ENCODE results near the gene NUP210. TPM values are rescaled to one million over a fixed set of nuclear protein-coding genes. Genes with fewer than 3 reads are reported as not detected.

The NUP210 gene
- polyA plus RNA-seq, 1 of the 3 experiments (the other 2 are of a cell fraction): 1.8 TPM

DNA sequence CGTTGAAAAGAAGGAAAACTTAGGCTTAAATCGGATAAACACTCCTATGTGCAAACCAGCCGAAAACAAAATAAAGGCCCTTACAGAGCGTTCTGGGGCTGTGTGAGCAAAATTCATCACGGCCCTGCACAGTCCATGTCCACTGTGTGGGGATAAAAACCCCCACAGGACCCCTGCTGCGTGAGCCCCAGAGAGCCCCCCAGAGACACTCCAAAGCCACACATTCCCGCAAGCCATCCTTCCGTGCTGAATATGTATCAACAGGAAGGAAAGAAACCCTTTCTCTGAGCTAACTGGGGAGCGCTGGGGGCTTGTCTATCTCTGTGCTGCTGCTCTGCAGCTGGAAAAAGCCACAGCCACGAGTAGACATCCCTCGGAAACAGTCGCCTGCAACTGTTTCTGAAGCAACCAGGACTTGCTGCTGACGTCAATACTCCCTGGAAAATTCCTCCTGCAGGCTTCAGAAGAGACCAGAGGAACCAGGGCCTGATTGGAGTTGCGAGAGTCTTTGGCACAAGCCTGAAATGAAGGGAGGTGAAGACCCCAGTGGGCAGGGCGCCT lies 72.7 kb downstream of the NUP210 start:
- TF ChIP-seq, protein P1, sequence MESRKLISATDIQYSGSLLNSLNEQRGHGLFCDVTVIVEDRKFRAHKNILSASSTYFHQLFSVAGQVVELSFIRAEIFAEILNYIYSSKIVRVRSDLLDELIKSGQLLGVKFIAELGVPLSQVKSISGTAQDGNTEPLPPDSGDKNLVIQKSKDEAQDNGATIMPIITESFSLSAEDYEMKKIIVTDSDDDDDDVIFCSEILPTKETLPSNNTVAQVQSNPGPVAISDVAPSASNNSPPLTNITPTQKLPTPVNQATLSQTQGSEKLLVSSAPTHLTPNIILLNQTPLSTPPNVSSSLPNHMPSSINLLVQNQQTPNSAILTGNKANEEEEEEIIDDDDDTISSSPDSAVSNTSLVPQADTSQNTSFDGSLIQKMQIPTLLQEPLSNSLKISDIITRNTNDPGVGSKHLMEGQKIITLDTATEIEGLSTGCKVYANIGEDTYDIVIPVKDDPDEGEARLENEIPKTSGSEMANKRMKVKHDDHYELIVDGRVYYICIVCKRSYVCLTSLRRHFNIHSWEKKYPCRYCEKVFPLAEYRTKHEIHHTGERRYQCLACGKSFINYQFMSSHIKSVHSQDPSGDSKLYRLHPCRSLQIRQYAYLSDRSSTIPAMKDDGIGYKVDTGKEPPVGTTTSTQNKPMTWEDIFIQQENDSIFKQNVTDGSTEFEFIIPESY (IDR thresholded peaks at IDR 0.05; ENCODE audit: borderline replicate concordance, low read depth): no peak
- TF ChIP-seq CHD2 (IDR thresholded peaks at IDR 0.05; ENCODE audit: low read length, partially characterized antibody) (no peak), FOSL2 (IDR thresholded peaks at IDR 0.05; ENCODE audit: borderline replicate concordance, low read depth) (no peak), POLR2AphosphoS5 (IDR thresholded peaks at IDR 0.05; ENCODE audit: low read depth, low read length) (no peak)
- TF ChIP-seq, protein P2, sequence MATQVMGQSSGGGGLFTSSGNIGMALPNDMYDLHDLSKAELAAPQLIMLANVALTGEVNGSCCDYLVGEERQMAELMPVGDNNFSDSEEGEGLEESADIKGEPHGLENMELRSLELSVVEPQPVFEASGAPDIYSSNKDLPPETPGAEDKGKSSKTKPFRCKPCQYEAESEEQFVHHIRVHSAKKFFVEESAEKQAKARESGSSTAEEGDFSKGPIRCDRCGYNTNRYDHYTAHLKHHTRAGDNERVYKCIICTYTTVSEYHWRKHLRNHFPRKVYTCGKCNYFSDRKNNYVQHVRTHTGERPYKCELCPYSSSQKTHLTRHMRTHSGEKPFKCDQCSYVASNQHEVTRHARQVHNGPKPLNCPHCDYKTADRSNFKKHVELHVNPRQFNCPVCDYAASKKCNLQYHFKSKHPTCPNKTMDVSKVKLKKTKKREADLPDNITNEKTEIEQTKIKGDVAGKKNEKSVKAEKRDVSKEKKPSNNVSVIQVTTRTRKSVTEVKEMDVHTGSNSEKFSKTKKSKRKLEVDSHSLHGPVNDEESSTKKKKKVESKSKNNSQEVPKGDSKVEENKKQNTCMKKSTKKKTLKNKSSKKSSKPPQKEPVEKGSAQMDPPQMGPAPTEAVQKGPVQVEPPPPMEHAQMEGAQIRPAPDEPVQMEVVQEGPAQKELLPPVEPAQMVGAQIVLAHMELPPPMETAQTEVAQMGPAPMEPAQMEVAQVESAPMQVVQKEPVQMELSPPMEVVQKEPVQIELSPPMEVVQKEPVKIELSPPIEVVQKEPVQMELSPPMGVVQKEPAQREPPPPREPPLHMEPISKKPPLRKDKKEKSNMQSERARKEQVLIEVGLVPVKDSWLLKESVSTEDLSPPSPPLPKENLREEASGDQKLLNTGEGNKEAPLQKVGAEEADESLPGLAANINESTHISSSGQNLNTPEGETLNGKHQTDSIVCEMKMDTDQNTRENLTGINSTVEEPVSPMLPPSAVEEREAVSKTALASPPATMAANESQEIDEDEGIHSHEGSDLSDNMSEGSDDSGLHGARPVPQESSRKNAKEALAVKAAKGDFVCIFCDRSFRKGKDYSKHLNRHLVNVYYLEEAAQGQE (IDR thresholded peaks at IDR 0.05; ENCODE audit: low read depth, low read length): no peak
- TF ChIP-seq, protein P3, sequence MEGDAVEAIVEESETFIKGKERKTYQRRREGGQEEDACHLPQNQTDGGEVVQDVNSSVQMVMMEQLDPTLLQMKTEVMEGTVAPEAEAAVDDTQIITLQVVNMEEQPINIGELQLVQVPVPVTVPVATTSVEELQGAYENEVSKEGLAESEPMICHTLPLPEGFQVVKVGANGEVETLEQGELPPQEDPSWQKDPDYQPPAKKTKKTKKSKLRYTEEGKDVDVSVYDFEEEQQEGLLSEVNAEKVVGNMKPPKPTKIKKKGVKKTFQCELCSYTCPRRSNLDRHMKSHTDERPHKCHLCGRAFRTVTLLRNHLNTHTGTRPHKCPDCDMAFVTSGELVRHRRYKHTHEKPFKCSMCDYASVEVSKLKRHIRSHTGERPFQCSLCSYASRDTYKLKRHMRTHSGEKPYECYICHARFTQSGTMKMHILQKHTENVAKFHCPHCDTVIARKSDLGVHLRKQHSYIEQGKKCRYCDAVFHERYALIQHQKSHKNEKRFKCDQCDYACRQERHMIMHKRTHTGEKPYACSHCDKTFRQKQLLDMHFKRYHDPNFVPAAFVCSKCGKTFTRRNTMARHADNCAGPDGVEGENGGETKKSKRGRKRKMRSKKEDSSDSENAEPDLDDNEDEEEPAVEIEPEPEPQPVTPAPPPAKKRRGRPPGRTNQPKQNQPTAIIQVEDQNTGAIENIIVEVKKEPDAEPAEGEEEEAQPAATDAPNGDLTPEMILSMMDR (IDR thresholded peaks at IDR 0.05): no peak
- 80% methylated on average over 10 of the region's 15 CpGs for WGBS (ENCODE audit: low lambda C conversion rate)
- H3K9ac ChIP-seq: no peak overlapping the region
- no peak overlapping the region for H2AFZ ChIP-seq (ENCODE audit: low read depth)
- no peaks in the 10 kb centered on the region for H3K9me3 ChIP-seq
- H3K36me3 ChIP-seq (replicated peaks in 1 of 2; ENCODE audit: control insufficient read depth in 1 of 2, insufficient read depth in 2 of 2, low read length in 1 of 2): no peaks in the 10 kb centered on the region
- DNase-seq: no peak
- H3K9me2 ChIP-seq: no peaks in the 10 kb centered on the region
- no peak overlapping the region for H3K4me2 ChIP-seq
- no peaks in the 10 kb centered on the region for H3K79me2 ChIP-seq (ENCODE audit: insufficient read depth)
- POLR2A ChIA-PET: no interaction called here
- no peaks in the 10 kb centered on the region for H3F3A ChIP-seq (replicated peaks; ENCODE audit: insufficient read depth)
- H3K4me1 ChIP-seq (ENCODE audit: control insufficient read depth in 1 of 2, insufficient read depth in 2 of 2, low read depth in 1 of 2, low read length in 1 of 2): no peaks in the 10 kb centered on the region; a peak in 1 of 4 replicates
- CTCF ChIA-PET: interaction anchor here (1.4 kb wide), 1 partner anchor 304 kb away, joined by 3 read pairs; no protein-coding TSS in a partner anchor
- no peak overlapping the region for H3K4me3 ChIP-seq (ENCODE audit: low read depth in 2 of 2, low read length in 1 of 2)
- no peaks in the 10 kb centered on the region; the same call in 1 of the 2 replicates for H3K27me3 ChIP-seq (ENCODE audit: insufficient read depth)
- no peaks in the 10 kb centered on the region for H4K20me1 ChIP-seq (ENCODE audit: insufficient read depth)
- no peak overlapping the region for H3K27ac ChIP-seq (ENCODE audit: low read depth in 2 of 2, low read length in 1 of 2)

Measured in SK-N-SH (cell line).